Endothelial cell of umbilical vein (primary cell): ENCODE data around the gene CGNL1. TPM values are rescaled to one million over a fixed set of nuclear protein-coding genes. Genes with fewer than 3 reads are reported as not detected.

ENCODE experiments used
- BruUV-seq: library from RNA; stranded (reverse); fragments of 400-500 nt; replicated peaks from 2 replicates; lab custom pipeline; 2021; lab: Mats Ljungman, UMichigan
- CTCF ChIA-PET: fragments of 300-600, 350-600 bp; sonication (Branson Sonifier 250); formaldehyde crosslinking; loops from one replicate; lab custom pipeline; 2021; ENCODE audit warnings: antibody characterized with exemption, inconsistent platforms; lab: Charles Lee
- POLR2A ChIA-PET: fragments of 300-600, 350-600 bp; sonication (Branson Sonifier 250); formaldehyde crosslinking; loops from one replicate; lab custom pipeline; 2021; ENCODE audit warnings: antibody characterized with exemption, inconsistent platforms; lab: Charles Lee
- DNase-seq: peaks from one replicate; pipeline ENCODE4 v3.0.0-alpha.2; 2011; ENCODE audit warnings: low read depth, low spot score
- FAIRE-seq: peaks from 2 replicates; lab custom pipeline; 2011; peaks lifted over from hg19 to GRCh38; lab: Jason Lieb, UNC
- H2AFZ ChIP-seq: 2 replicates; pipeline ENCODE4 v1.6.0; 2012; ENCODE audit warnings: low read depth, low read length, control low read depth, inconsistent platforms
- H3K27ac ChIP-seq: 2 replicates; pipeline ENCODE4 v1.5.1; 2011; ENCODE audit warnings: low read depth, mild to moderate bottlenecking, control low read depth, low read length, moderate library complexity; ENCODE audit not compliant: insufficient read depth
- H3K27me3 ChIP-seq, 2 experiments: 2 replicates each; pipeline versions ENCODE4 v1.6.0 to v1.6.1; 2011; ENCODE audit warnings: low read length in 2 of 2, mixed read lengths in 1 of 2; ENCODE audit not compliant: control insufficient read depth in 2 of 2, insufficient read depth in 2 of 2
- H3K36me3 ChIP-seq, 2 experiments: 2 replicates in 1 of 2; 3 replicates in 1 of 2; pipeline ENCODE4 v1.5.1; 2011; ENCODE audit warnings: low read length in 2 of 2, mild to moderate bottlenecking in 1 of 2, moderate library complexity in 1 of 2; ENCODE audit not compliant: control insufficient read depth in 2 of 2, insufficient read depth in 2 of 2; ENCODE audit errors: extremely low read depth in 1 of 2
- H3K4me1 ChIP-seq: 3 replicates; pipeline ENCODE4 v1.5.1; 2011; ENCODE audit warnings: mild to moderate bottlenecking, low read length; ENCODE audit not compliant: control insufficient read depth, insufficient read depth; ENCODE audit errors: extremely low read depth
- H3K4me2 ChIP-seq: 2 replicates; pipeline ENCODE4 v1.6.1; 2011; ENCODE audit warnings: low read length, control low read depth, mixed read lengths; ENCODE audit not compliant: insufficient read depth
- H3K4me3 ChIP-seq, 3 experiments: fragments of 200-600 bp in 1 of 3; sonication (generic), shearing (Covaris generic) in 1 of 3; replicated peaks in 1 of 3; 2 replicates each; pipeline ENCODE4 v1.5.1; 2011 to 2016; ENCODE audit warnings: control low read depth in 3 of 3, low read length in 3 of 3, mild to moderate bottlenecking in 2 of 3, inconsistent platforms in 1 of 3, low read depth in 1 of 3, moderate library complexity in 1 of 3; ENCODE audit not compliant: insufficient read depth in 1 of 3
- H3K79me2 ChIP-seq: 2 replicates; pipeline ENCODE4 v1.6.0; 2012; ENCODE audit warnings: low read length, inconsistent platforms; ENCODE audit not compliant: control insufficient read depth, insufficient read depth
- H3K9ac ChIP-seq: replicated peaks from 2 replicates; pipeline ENCODE3; 2011; ENCODE audit warnings: low read length, control low read depth; ENCODE audit not compliant: insufficient read depth; ENCODE audit errors: extremely low read depth
- H3K9me1 ChIP-seq: replicated peaks from 3 replicates; pipeline ENCODE4 v1.6.0; 2011; ENCODE audit warnings: mild to moderate bottlenecking, low read length; ENCODE audit not compliant: control insufficient read depth, insufficient read depth; ENCODE audit errors: extremely low read depth
- H3K9me3 ChIP-seq: replicated peaks from 2 replicates; pipeline ENCODE4 v1.5.1; 2012; ENCODE audit warnings: low read length, inconsistent platforms; ENCODE audit not compliant: control insufficient read depth, insufficient read depth
- H4K20me1 ChIP-seq: replicated peaks from 2 replicates; pipeline ENCODE3; 2011; ENCODE audit warnings: mild to moderate bottlenecking, low read length; ENCODE audit not compliant: control insufficient read depth, insufficient read depth; ENCODE audit errors: extremely low read depth
- EZH2 ChIP-seq: IDR thresholded peaks from 2 replicates; pipeline ENCODE4 v1.6.1; 2012; ENCODE audit warnings: borderline replicate concordance, low read depth, mild to moderate bottlenecking, moderate library complexity, low read length, inconsistent platforms; ENCODE audit not compliant: severe bottlenecking
- FOS ChIP-seq: IDR thresholded peaks from 2 replicates; pipeline ENCODE4 v1.6.1; 2011; ENCODE audit warnings: mild to moderate bottlenecking, low read length, moderate library complexity, borderline replicate concordance; ENCODE audit not compliant: insufficient read depth
- GATA2 ChIP-seq: IDR thresholded peaks from 2 replicates; pipeline ENCODE4 v1.7.0; 2011; ENCODE audit warnings: low read depth, mild to moderate bottlenecking, moderate library complexity, mixed read lengths, low read length; ENCODE audit not compliant: insufficient read length, insufficient read depth
- JUN ChIP-seq: IDR thresholded peaks from 2 replicates; pipeline ENCODE4 v1.6.1; 2011; ENCODE audit warnings: borderline replicate concordance, low read depth; ENCODE audit not compliant: insufficient read length, insufficient read depth
- MYC ChIP-seq: IDR thresholded peaks from one replicate; pipeline ENCODE4 v1.6.1; 2011; ENCODE audit warnings: mild to moderate bottlenecking, low read depth, low read length
- POLR2A ChIP-seq: IDR thresholded peaks from 2 replicates; pipeline ENCODE4 v1.6.1; 2012; ENCODE audit warnings: low read depth, mild to moderate bottlenecking, control low read depth, low read length
- POLR2AphosphoS5 ChIP-seq: IDR thresholded peaks from 2 replicates; pipeline ENCODE4 v1.6.1; 2012; ENCODE audit warnings: low read depth, mild to moderate bottlenecking, control low read depth, low read length, moderate library complexity; ENCODE audit not compliant: insufficient read depth
- dilution Hi-C: fragments of 300-500 bp; cut with MboI; formaldehyde crosslinking; loops from one replicate; pipeline ENCODE4 v1.15.0; 2019; ENCODE audit warnings: low sequenced_read_pairs; ENCODE audit not compliant: extremely low pct_ligation_motif_present
- intact Hi-C: fragments of 100-400 bp; cut with micrococcal nuclease; formaldehyde crosslinking; loops from one replicate; pipeline ENCODE4 v1.10.0; 2022
- polyA plus RNA-seq, 4 experiments: library from polyadenylated mRNA; depleted of rRNA in 3 of 4; stranded (reverse) in 3 of 4; unstranded in 1 of 4; fragments of >200 nt; gene quantifications; 2 replicates each; pipeline versions ENCODE4 v1.2.1 to v1.2.3, GENCODE V29; 2011 to 2012; ENCODE audit warnings: missing spikeins in 1 of 4
- total RNA-seq: library from RNA; stranded (reverse); gene quantifications from 2 replicates; pipeline ENCODE4 v1.2.3, GENCODE V29; 2021
- TF ChIP-seq, protein P1 (sequence below): IDR thresholded peaks from 2 replicates; pipeline ENCODE4 v1.6.1; 2011; ENCODE audit not compliant: insufficient read depth, insufficient read length
- TF ChIP-seq, protein P2 (sequence below), 2 donors: IDR thresholded peaks; 1 replicate in 1 of 2; 2 replicates in 1 of 2; pipeline ENCODE4 v1.5.1; 2011; ENCODE audit warnings: low read length in 2 of 2, mild to moderate bottlenecking in 2 of 2, moderate library complexity in 2 of 2, control low read depth in 1 of 2, inconsistent platforms in 1 of 2, low read depth in 1 of 2; ENCODE audit not compliant: insufficient read depth in 1 of 2; ENCODE audit errors: extremely low read depth in 1 of 2

The CGNL1 gene
- total and polyA plus RNA-seq, 2 donors (not counting 3 experiments of a cell fraction or from before 2014, with no cell fraction given) = 6.9 to 27.1 TPM

DNA sequence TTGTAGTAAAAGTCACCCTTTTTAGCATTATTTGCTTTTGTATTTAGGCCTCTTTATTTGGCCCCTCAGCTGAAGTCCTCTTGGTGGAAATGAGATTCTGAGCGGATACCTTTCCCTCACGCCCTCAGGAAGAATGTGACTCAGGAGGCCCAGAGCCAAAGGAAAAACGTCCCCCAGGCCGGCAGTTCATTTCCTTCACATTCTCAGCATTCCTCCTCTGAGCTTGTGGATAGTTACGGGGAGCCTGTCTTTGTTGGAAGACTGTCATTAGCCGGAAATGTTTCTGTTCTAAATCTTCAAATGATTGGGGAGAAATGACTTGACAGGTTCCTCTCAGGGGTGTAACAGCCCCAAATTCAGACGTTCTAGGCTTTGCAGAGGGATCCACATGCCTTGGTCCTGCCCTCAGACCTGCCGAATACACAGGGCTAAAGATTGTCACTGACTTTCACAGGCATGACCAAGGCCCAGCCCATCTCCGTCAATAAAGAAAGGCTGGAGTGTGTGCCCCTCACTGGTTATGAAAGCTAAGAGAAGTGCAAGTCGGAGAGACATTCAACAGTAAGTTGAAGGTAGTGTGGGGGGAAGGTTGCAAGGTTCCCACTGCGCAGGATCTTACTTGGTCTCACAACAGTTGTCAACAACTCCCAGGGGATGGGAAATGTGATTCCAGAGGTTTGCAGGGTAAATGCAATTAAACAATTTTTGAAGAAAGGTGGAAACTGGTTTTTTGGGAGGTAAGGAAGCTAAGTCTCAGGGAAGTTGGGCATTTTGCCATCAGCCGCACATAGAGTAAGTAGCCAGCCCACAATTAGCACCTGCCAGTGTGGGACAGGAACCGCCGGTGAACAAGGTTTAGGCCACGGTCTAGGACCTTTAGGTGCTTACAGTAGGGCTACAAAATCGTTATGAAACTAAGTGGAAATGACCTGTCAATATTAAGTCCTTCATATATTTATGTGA lies 175.7 kb downstream of the CGNL1 start:
- intact Hi-C loops = loop anchor here (1.0 kb wide), 2 partner anchors 9 to 214 kb away; no protein-coding TSS in a partner anchor
- BruUV-seq = TSS peak; percentile 2
- peaks cover 61% of the 10 kb centered on the region for H3K4me1 ChIP-seq
- H3K27me3 ChIP-seq = no peaks in the 10 kb centered on the region
- no peak overlapping the region for H2AFZ ChIP-seq
- dilution Hi-C loops = no loop called here
- peak; percentile 98 for FAIRE-seq
- no peaks in the 10 kb centered on the region for H3K79me2 ChIP-seq
- peak overlapping the region; percentile 94 for H3K27ac ChIP-seq
- peak; percentile 88 for DNase-seq
- H3K4me3 ChIP-seq = peak overlapping the region in 1 of 3 experiments; percentile 0
- ChIA-PET CTCF (interaction anchor here (0.8 to 5.8 kb wide), 8 partner anchors 8 to 211 kb away, joined by 3 to 72 read pairs (median 6); no protein-coding TSS in a partner anchor), POLR2A (interaction anchor here (0.8 to 1.2 kb wide), 2 partner anchors 10 to 24 kb away, joined by 3 to 4 read pairs; no protein-coding TSS in a partner anchor)
- TF ChIP-seq GATA2 (peak; percentile 68), FOS (peak; percentile 87), EZH2 (no peak), JUN (peak; percentile 85), POLR2A (peak; percentile 11), MYC (no peak), POLR2AphosphoS5 (peak; percentile 85)
- TF ChIP-seq, protein P1, sequence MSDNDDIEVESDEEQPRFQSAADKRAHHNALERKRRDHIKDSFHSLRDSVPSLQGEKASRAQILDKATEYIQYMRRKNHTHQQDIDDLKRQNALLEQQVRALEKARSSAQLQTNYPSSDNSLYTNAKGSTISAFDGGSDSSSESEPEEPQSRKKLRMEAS = no peak
- TF ChIP-seq, protein P2, sequence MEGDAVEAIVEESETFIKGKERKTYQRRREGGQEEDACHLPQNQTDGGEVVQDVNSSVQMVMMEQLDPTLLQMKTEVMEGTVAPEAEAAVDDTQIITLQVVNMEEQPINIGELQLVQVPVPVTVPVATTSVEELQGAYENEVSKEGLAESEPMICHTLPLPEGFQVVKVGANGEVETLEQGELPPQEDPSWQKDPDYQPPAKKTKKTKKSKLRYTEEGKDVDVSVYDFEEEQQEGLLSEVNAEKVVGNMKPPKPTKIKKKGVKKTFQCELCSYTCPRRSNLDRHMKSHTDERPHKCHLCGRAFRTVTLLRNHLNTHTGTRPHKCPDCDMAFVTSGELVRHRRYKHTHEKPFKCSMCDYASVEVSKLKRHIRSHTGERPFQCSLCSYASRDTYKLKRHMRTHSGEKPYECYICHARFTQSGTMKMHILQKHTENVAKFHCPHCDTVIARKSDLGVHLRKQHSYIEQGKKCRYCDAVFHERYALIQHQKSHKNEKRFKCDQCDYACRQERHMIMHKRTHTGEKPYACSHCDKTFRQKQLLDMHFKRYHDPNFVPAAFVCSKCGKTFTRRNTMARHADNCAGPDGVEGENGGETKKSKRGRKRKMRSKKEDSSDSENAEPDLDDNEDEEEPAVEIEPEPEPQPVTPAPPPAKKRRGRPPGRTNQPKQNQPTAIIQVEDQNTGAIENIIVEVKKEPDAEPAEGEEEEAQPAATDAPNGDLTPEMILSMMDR (IDR thresholded peaks at IDR 0.05; ENCODE audit: extremely low read depth in 1 of 2, insufficient read depth in 1 of 2, low read depth in 1 of 2, low read length in 2 of 2) = no peak
- no peaks in the 10 kb centered on the region for H3K9me1 ChIP-seq
- no peaks in the 10 kb centered on the region for H3K36me3 ChIP-seq
- H3K9me3 ChIP-seq = no peaks in the 10 kb centered on the region
- H4K20me1 ChIP-seq = no peaks in the 10 kb centered on the region
- H3K4me2 ChIP-seq = peak overlapping the region; percentile 52
- peak overlapping the region; percentile 77 for H3K9ac ChIP-seq
